Hepatocyte (in vitro differentiated cells): ENCODE measurements around the gene S100A4.
"Not testable (repeated sequence)": the region's sequence is repeated elsewhere in the genome, so short reads cannot be mapped to it uniquely, and the experiment has no call there.

Source experiments
- EZH2 ChIP-seq: fragments of 200-600 bp; sonication (generic); IDR thresholded peaks from 2 replicates; pipeline ENCODE4 v1.6.1; 2016; ENCODE audit warnings: antibody characterized with exemption, mild to moderate bottlenecking, borderline replicate concordance
- TF ChIP-seq, protein P1 (sequence below): fragments of 200-600 bp; sonication (generic); IDR thresholded peaks from 2 replicates; pipeline ENCODE4 v1.5.1; 2016; ENCODE audit warnings: antibody characterized with exemption, mild to moderate bottlenecking; ENCODE audit not compliant: poor library complexity

GRCh38 chr1:153520137-153520691 is 25.4 kb downstream of the S100A4 start:
- TF ChIP-seq, protein P1, sequence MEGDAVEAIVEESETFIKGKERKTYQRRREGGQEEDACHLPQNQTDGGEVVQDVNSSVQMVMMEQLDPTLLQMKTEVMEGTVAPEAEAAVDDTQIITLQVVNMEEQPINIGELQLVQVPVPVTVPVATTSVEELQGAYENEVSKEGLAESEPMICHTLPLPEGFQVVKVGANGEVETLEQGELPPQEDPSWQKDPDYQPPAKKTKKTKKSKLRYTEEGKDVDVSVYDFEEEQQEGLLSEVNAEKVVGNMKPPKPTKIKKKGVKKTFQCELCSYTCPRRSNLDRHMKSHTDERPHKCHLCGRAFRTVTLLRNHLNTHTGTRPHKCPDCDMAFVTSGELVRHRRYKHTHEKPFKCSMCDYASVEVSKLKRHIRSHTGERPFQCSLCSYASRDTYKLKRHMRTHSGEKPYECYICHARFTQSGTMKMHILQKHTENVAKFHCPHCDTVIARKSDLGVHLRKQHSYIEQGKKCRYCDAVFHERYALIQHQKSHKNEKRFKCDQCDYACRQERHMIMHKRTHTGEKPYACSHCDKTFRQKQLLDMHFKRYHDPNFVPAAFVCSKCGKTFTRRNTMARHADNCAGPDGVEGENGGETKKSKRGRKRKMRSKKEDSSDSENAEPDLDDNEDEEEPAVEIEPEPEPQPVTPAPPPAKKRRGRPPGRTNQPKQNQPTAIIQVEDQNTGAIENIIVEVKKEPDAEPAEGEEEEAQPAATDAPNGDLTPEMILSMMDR: not testable (repeated sequence)
- TF ChIP-seq EZH2: not testable (repeated sequence)
